ENCODE results near the gene DLGAP1.
A peak's percentile ranks its signal among the peaks of the same experiment; 100 is the strongest.

The DLGAP1 gene

DNA sequence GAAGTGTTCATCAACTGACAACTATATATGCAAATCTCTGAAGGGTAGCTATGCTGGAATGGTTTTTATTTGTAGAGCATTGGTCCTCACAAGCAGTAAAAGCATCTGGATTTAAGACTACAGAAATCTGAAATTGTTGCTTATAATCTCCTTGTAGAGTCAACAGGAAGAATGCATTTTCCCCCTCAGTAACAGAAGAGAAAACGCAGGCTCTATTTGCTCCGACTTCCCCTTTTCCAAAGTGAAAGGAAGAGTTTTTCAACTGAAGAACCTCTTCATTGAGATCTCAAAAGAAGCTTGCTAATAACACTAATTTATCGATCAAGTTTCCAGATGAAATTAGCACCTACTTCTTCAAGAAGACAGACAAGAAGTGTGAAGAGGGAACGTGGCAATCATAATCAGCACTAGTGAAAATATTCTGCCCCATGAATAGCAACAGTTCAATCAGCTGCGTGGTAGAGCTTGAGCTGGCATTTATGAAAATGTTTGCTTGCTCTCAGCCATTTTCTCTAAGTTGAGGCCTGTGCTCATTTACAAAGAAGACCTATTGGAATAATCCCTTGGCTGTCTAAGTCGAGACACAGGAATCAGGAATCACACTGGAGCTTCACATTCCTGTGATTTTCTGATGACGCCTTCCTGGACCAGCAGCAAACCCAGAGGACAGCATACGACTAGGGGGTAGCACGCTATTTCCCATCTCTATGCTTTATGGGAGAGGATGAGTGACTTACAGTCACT is 961.4 kb downstream of the DLGAP1 start:
- Histone ChIP-seq H3K27ac (replicated peaks) (peak overlapping the region; percentile 69), H3K27me3 (ENCODE audit: insufficient read depth, poor library complexity, severe bottlenecking) (peaks cover 3% of the 10 kb centered on the region), H3K4me3 (replicated peaks; ENCODE audit: insufficient read depth, low read length) (0 out of 2 replicates have a peak overlapping the region, but pooled peaks have one; percentile 8)
- TF ChIP-seq POLR2AphosphoS5 (IDR thresholded peaks at IDR 0.05; ENCODE audit: low read depth) (no peak), SPI1 (IDR thresholded peaks at IDR 0.05; ENCODE audit: borderline replicate concordance, low read depth) (peak; percentile 98)
- DNase-seq (ENCODE audit: low read depth in 1 of 2, low spot score in 1 of 2), result peak in 1 of 2 experiments; percentile 45

DNA sequence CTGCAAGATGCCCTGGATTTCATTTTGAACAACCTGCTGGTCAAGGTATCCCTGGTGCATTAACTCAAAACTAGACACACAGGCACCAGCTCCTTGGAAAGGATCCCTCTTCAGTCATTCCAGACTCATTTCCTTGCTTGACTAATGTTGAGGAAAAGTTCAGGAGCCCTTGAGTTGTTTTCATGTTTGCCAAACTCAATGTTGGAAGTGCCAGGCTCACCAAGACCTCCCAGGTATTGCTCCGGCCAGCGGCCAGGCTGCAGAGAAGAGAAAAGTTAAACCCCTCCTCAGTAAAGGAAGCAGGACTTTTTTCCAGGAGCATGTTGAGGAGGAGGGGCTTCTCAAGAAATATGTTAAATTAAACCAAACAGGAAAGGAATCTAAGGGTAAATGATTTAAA is 962.4 kb downstream of the DLGAP1 start:
- no peaks in the 10 kb centered on the region for H3K27me3 ChIP-seq (ENCODE audit: insufficient read depth, poor library complexity, severe bottlenecking)
- no peak overlapping the region for H3K4me3 ChIP-seq (replicated peaks; ENCODE audit: insufficient read depth, low read length)
- H3K27ac ChIP-seq (replicated peaks), result no peak overlapping the region; the same call in 1 of the 2 replicates
- DNase-seq (ENCODE audit: low read depth in 1 of 2, low spot score in 1 of 2), result no peak
- TF ChIP-seq, protein P1, sequence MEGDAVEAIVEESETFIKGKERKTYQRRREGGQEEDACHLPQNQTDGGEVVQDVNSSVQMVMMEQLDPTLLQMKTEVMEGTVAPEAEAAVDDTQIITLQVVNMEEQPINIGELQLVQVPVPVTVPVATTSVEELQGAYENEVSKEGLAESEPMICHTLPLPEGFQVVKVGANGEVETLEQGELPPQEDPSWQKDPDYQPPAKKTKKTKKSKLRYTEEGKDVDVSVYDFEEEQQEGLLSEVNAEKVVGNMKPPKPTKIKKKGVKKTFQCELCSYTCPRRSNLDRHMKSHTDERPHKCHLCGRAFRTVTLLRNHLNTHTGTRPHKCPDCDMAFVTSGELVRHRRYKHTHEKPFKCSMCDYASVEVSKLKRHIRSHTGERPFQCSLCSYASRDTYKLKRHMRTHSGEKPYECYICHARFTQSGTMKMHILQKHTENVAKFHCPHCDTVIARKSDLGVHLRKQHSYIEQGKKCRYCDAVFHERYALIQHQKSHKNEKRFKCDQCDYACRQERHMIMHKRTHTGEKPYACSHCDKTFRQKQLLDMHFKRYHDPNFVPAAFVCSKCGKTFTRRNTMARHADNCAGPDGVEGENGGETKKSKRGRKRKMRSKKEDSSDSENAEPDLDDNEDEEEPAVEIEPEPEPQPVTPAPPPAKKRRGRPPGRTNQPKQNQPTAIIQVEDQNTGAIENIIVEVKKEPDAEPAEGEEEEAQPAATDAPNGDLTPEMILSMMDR (IDR thresholded peaks at IDR 0.05; ENCODE audit: insufficient read depth, low read length), result no peak
- no peak for TF ChIP-seq POLR2AphosphoS5 (IDR thresholded peaks at IDR 0.05; ENCODE audit: low read depth)
- no peak for TF ChIP-seq SPI1 (IDR thresholded peaks at IDR 0.05; ENCODE audit: borderline replicate concordance, low read depth)
- TF ChIP-seq GABPA (IDR thresholded peaks at IDR 0.05; ENCODE audit: low read depth), result no peak
- TF ChIP-seq, protein P2, sequence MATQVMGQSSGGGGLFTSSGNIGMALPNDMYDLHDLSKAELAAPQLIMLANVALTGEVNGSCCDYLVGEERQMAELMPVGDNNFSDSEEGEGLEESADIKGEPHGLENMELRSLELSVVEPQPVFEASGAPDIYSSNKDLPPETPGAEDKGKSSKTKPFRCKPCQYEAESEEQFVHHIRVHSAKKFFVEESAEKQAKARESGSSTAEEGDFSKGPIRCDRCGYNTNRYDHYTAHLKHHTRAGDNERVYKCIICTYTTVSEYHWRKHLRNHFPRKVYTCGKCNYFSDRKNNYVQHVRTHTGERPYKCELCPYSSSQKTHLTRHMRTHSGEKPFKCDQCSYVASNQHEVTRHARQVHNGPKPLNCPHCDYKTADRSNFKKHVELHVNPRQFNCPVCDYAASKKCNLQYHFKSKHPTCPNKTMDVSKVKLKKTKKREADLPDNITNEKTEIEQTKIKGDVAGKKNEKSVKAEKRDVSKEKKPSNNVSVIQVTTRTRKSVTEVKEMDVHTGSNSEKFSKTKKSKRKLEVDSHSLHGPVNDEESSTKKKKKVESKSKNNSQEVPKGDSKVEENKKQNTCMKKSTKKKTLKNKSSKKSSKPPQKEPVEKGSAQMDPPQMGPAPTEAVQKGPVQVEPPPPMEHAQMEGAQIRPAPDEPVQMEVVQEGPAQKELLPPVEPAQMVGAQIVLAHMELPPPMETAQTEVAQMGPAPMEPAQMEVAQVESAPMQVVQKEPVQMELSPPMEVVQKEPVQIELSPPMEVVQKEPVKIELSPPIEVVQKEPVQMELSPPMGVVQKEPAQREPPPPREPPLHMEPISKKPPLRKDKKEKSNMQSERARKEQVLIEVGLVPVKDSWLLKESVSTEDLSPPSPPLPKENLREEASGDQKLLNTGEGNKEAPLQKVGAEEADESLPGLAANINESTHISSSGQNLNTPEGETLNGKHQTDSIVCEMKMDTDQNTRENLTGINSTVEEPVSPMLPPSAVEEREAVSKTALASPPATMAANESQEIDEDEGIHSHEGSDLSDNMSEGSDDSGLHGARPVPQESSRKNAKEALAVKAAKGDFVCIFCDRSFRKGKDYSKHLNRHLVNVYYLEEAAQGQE (IDR thresholded peaks at IDR 0.05; ENCODE audit: insufficient replicate concordance, low read depth), result no peak

DNA sequence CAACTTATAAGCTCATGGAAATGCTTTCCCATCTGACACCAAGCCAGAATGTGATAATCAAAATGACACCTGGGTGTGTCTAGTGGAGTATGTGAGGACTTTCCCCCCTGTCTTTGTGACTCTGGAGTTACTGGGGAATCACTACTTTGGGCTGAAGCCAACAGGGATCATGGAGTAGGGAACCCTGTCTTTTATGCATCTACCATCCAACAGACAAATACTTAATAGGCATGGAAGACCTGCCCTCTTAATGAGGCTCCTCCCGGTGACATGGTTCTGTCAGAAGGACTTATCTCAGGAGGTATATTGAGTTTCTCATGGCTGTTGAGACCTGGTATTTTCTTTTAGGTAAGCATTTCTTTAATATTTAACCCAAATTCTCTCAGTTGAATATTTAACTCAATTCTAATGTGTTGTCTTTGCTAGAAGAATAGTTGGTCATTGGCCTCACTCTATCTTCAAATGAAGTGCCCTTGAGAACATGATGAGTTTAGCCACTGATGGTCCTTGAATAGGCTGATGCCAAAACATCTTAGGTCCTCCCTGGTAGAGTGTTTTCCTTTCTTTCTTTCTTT is 963.0 kb downstream of the DLGAP1 start:
- Histone ChIP-seq H3K27ac (replicated peaks) (no peak overlapping the region), H3K27me3 (ENCODE audit: insufficient read depth, poor library complexity, severe bottlenecking) (no peaks in the 10 kb centered on the region), H3K4me3 (replicated peaks; ENCODE audit: insufficient read depth, low read length) (no peak overlapping the region)
- DNase-seq (ENCODE audit: low read depth in 1 of 2, low spot score in 1 of 2), result no peak
- no peak for TF ChIP-seq SPI1 (IDR thresholded peaks at IDR 0.05; ENCODE audit: borderline replicate concordance, low read depth)
- TF ChIP-seq, protein P1 (IDR thresholded peaks at IDR 0.05; ENCODE audit: insufficient read depth, low read length), result no peak
- TF ChIP-seq, protein P2 (IDR thresholded peaks at IDR 0.05; ENCODE audit: insufficient replicate concordance, low read depth), result no peak
- no peak for TF ChIP-seq GABPA (IDR thresholded peaks at IDR 0.05; ENCODE audit: low read depth)
- TF ChIP-seq POLR2AphosphoS5 (IDR thresholded peaks at IDR 0.05; ENCODE audit: low read depth), result no peak

DNA sequence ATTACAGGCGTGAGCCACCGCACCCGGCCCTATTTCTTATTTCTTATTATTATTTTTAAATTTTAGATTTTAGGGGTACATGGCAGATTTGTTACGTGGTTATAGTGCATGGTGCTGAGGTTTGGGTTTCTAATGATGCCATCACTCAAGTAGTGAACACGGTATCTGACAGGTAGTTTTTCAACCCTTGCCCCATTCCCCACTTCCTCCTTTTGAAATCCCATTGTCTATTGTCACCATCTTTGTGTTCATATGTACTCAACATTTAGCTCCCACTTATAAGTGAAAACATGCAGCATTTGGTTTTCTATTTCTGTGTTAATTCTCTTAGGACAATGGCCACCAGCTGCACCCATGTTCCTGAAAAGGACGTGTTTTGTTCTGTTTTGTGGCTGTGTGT is 965.6 kb downstream of the DLGAP1 start:
- peak in 1 of 2 experiments; percentile 34 for DNase-seq (ENCODE audit: low read depth in 1 of 2, low spot score in 1 of 2)
- no peak overlapping the region for H3K4me3 ChIP-seq (replicated peaks; ENCODE audit: insufficient read depth, low read length)
- TF ChIP-seq, protein P2 (IDR thresholded peaks at IDR 0.05; ENCODE audit: insufficient replicate concordance, low read depth), result no peak
- peak; percentile 76 for TF ChIP-seq SPI1 (IDR thresholded peaks at IDR 0.05; ENCODE audit: borderline replicate concordance, low read depth)
- TF ChIP-seq, protein P1 (IDR thresholded peaks at IDR 0.05; ENCODE audit: insufficient read depth, low read length), result no peak
- H3K27ac ChIP-seq (replicated peaks), result no peak overlapping the region
- H3K27me3 ChIP-seq (ENCODE audit: insufficient read depth, poor library complexity, severe bottlenecking), result no peaks in the 10 kb centered on the region

All from HL-60 (cell line).